Measurements from ENCODE around the gene ZDHHC1. TPM values are rescaled to one million over a fixed set of nuclear protein-coding genes. Genes with fewer than 3 reads are reported as not detected.

ZDHHC1 gene
- total RNA-seq, 4 donors from 2014 or later = 8.0 to 14.2 (median 11.4) TPM

DNA sequence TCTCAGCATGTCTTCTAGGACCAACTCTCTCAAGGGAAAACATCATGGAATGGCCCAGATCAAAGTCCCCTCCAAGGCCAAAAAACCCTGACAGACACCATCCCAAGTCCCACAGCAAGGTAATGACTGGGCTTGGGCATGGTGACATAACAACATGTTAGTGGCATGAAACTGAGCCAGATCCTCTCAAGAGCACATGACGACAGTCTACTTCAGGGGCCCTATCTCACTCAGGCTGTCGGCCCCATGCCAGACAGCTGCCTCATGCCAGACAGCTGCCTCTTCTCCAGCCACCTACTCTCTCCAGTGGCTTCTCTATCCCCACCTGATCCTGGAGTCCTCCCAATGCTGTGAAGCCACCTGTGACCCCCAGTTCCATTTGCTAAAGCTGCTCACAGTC, 33.1 kb upstream of the ZDHHC1 start:
- ATAC-seq (ENCODE audit: low FRiP score) (no peak), DNase-seq (ENCODE audit: low spot score) (no peak)
- no peak for TF ChIP-seq CTCF (IDR thresholded peaks at IDR 0.05)

- no peak for DNase-seq (ENCODE audit: low spot score)
- no peak for ATAC-seq (ENCODE audit: low FRiP score)
- no peak for TF ChIP-seq CTCF (IDR thresholded peaks at IDR 0.05)
Observed at GRCh38 chr16:67448580-67448979, 32.3 kb upstream of the ZDHHC1 start.

GRCh38 chr16:67447508-67448076, 31.3 kb upstream of the ZDHHC1 start:
- TF ChIP-seq CTCF (IDR thresholded peaks at IDR 0.05) = no peak
- ATAC-seq (ENCODE audit: low FRiP score) (no peak), DNase-seq (ENCODE audit: low spot score) (no peak)

GRCh38 chr16:67446968-67447507, 30.8 kb upstream of the ZDHHC1 start:
- no peak for TF ChIP-seq CTCF (IDR thresholded peaks at IDR 0.05)
- no peak for ATAC-seq (ENCODE audit: low FRiP score)
- no peak for DNase-seq (ENCODE audit: low spot score)

GRCh38 chr16:67445913-67446907, 29.9 kb upstream of the ZDHHC1 start:
- ATAC-seq (ENCODE audit: low FRiP score) = no peak
- no peak for TF ChIP-seq CTCF (IDR thresholded peaks at IDR 0.05)

GRCh38 chr16:67445441-67445912, 29.2 kb upstream of the ZDHHC1 start:
- TF ChIP-seq CTCF (IDR thresholded peaks at IDR 0.05) = no peak
- ATAC-seq (ENCODE audit: low FRiP score) = no peak
- no peak for DNase-seq (ENCODE audit: low spot score)

More at GRCh38 chr16:67445913-67446907, 29.9 kb upstream of the ZDHHC1 start:
- no peak for DNase-seq (ENCODE audit: low spot score)

Measured in omental fat pad (tissue), 4 donors.